H1 (cell line): Measurements from ENCODE around the gene REPS2. TPM values are rescaled to one million over a fixed set of nuclear protein-coding genes. Genes with fewer than 3 reads are reported as not detected.

Experiments
- CTCF ChIA-PET: fragments of 300-600 bp; sonication (Branson Sonifier 250); formaldehyde crosslinking; loops from one replicate; lab custom pipeline; 2021; ENCODE audit not compliant: partially characterized antibody; lab: Charles Lee
- POLR2A ChIA-PET: fragments of 300-600 bp; sonication (Branson Sonifier 250); formaldehyde crosslinking; loops from one replicate; lab custom pipeline; 2021; ENCODE audit warnings: inconsistent platforms; ENCODE audit not compliant: partially characterized antibody; lab: Charles Lee
- DNase-seq, 2 experiments: peaks; one replicate each; pipeline versions ENCODE4 v3.0.0 to v3.0.0-alpha.2; 2010 to 2022; ENCODE audit warnings: low spot score in 2 of 2, low read depth in 1 of 2, mixed read lengths in 1 of 2
- FAIRE-seq: peaks from 2 replicates; lab custom pipeline; 2011; peaks lifted over from hg19 to GRCh38; lab: Jason Lieb, UNC
- H2AFZ ChIP-seq: 2 replicates; pipeline ENCODE4 v1.8.1; 2012; ENCODE audit warnings: low read length, inconsistent platforms
- H2AK5ac ChIP-seq: 2 replicates; pipeline ENCODE4 v1.6.1; 2013; ENCODE audit warnings: low read depth, low read length
- H2BK120ac ChIP-seq: replicated peaks from 2 replicates; pipeline ENCODE3; 2013; ENCODE audit warnings: low read depth, low read length, inconsistent platforms
- H2BK12ac ChIP-seq: 2 replicates; pipeline ENCODE4 v1.6.1; 2013; ENCODE audit warnings: low read depth, low read length
- H2BK15ac ChIP-seq: 2 replicates; pipeline ENCODE4 v1.6.1; 2013; ENCODE audit warnings: low read length
- H2BK20ac ChIP-seq: 2 replicates; pipeline ENCODE4 v1.6.1; 2013; ENCODE audit warnings: low read length
- H2BK5ac ChIP-seq: 2 replicates; pipeline ENCODE4 v1.6.1; 2013; ENCODE audit warnings: low read depth, low read length
- H3K14ac ChIP-seq: 2 replicates; pipeline ENCODE4 v1.6.1; 2013; ENCODE audit warnings: inconsistent platforms; ENCODE audit not compliant: insufficient read length
- H3K18ac ChIP-seq: 2 replicates; pipeline ENCODE4 v1.6.1; 2013; ENCODE audit warnings: low read length; ENCODE audit errors: extremely low read depth
- H3K23ac ChIP-seq: 2 replicates; pipeline ENCODE4 v1.6.1; 2013; ENCODE audit warnings: inconsistent platforms; ENCODE audit not compliant: insufficient read length
- H3K23me2 ChIP-seq: 2 replicates; pipeline ENCODE4 v1.6.1; 2013; ENCODE audit warnings: low read depth, low read length
- H3K27ac ChIP-seq: 2 replicates; pipeline ENCODE4 v1.6.1; 2011; ENCODE audit warnings: low read depth, low read length, inconsistent platforms
- H3K27me3 ChIP-seq, 4 experiments: replicated peaks in 1 of 4; 1 replicate in 1 of 4; 2 replicates in 3 of 4; pipeline versions ENCODE4 v1.6.1 to v1.8.1; 2011 to 2013; ENCODE audit warnings: low read length in 3 of 4, mild to moderate bottlenecking in 3 of 4, inconsistent platforms in 2 of 4, mixed read lengths in 2 of 4, moderate library complexity in 1 of 4; ENCODE audit not compliant: control insufficient read depth in 3 of 4, insufficient read depth in 3 of 4; ENCODE audit errors: extremely low read depth in 1 of 4
- H3K36me3 ChIP-seq, 4 experiments: 2 replicates each; pipeline versions ENCODE4 v1.6.1 to v1.8.1; 2011 to 2013; ENCODE audit warnings: mild to moderate bottlenecking in 4 of 4, low read length in 3 of 4, moderate library complexity in 2 of 4, control low read depth in 1 of 4, inconsistent platforms in 1 of 4; ENCODE audit not compliant: insufficient read depth in 4 of 4, control insufficient read depth in 2 of 4
- H3K4ac ChIP-seq: replicated peaks from 2 replicates; pipeline ENCODE3; 2013; ENCODE audit warnings: low read length, low read depth, mixed read lengths, inconsistent platforms; ENCODE audit not compliant: insufficient read length
- H3K4me1 ChIP-seq, 4 experiments: replicated peaks in 1 of 4; 1 replicate in 1 of 4; 2 replicates in 3 of 4; pipeline versions ENCODE4 v1.6.1 to v1.8.1; 2011 to 2013; ENCODE audit warnings: low read length in 3 of 4, inconsistent platforms in 2 of 4, mixed read lengths in 1 of 4; ENCODE audit not compliant: insufficient read depth in 4 of 4, control insufficient read depth in 3 of 4
- H3K4me2 ChIP-seq, 2 experiments: 2 replicates each; pipeline versions ENCODE4 v1.6.1 to v1.8.1; 2011 to 2013; ENCODE audit warnings: low read depth in 2 of 2, low read length in 2 of 2, control low read depth in 1 of 2, inconsistent platforms in 1 of 2, mild to moderate bottlenecking in 1 of 2; ENCODE audit not compliant: insufficient read depth in 1 of 2
- H3K4me3 ChIP-seq, 4 experiments: fragments of 200-600, 300-600 bp in 1 of 4; sonication (generic), shearing (Covaris generic), sonication (Bioruptor Twin) in 1 of 4; 2 replicates each; pipeline versions ENCODE4 v1.5.1 to v1.8.1; 2011 to 2016; ENCODE audit warnings: low read length in 4 of 4, low read depth in 3 of 4, control low read depth in 2 of 4, inconsistent platforms in 2 of 4, mild to moderate bottlenecking in 2 of 4, mixed read lengths in 1 of 4, moderate library complexity in 1 of 4; ENCODE audit not compliant: insufficient read depth in 2 of 4; ENCODE audit errors: extremely low read depth in 1 of 4
- H3K56ac ChIP-seq: replicated peaks from 2 replicates; pipeline ENCODE3; 2013; ENCODE audit warnings: low read depth, mild to moderate bottlenecking, mixed read lengths, low read length, inconsistent platforms; ENCODE audit not compliant: insufficient read length
- H3K79me1 ChIP-seq: 2 replicates; pipeline ENCODE4 v1.6.1; 2013; ENCODE audit warnings: low read depth, low read length, control low read depth
- H3K79me2 ChIP-seq, 2 experiments: 2 replicates each; pipeline versions ENCODE4 v1.6.1 to v1.8.1; 2012 to 2013; ENCODE audit warnings: low read length in 2 of 2, mild to moderate bottlenecking in 2 of 2, inconsistent platforms in 1 of 2; ENCODE audit not compliant: insufficient read depth in 2 of 2, control insufficient read depth in 1 of 2
- H3K9ac ChIP-seq, 4 experiments: replicated peaks in 1 of 4; 1 replicate in 1 of 4; 2 replicates in 3 of 4; pipeline versions ENCODE4 v1.6.1 to v1.8.1; 2011 to 2013; ENCODE audit warnings: low read depth in 3 of 4, low read length in 3 of 4, control low read depth in 2 of 4, mild to moderate bottlenecking in 2 of 4, moderate library complexity in 2 of 4, inconsistent platforms in 1 of 4; ENCODE audit errors: extremely low read depth in 1 of 4
- H3K9me3 ChIP-seq, 2 experiments: 2 replicates each; pipeline versions ENCODE4 v1.6.1 to v1.8.1; 2012 to 2013; ENCODE audit warnings: mild to moderate bottlenecking in 2 of 2, moderate library complexity in 2 of 2, control low read depth in 1 of 2, inconsistent platforms in 1 of 2, low read depth in 1 of 2, low read length in 1 of 2, mixed read lengths in 1 of 2; ENCODE audit not compliant: insufficient read depth in 2 of 2
- H4K20me1 ChIP-seq, 2 experiments: replicated peaks in 1 of 2; 2 replicates each; pipeline versions ENCODE3 to v1.8.1; 2011 to 2013; ENCODE audit warnings: inconsistent platforms in 2 of 2, low read length in 2 of 2, mild to moderate bottlenecking in 1 of 2; ENCODE audit not compliant: insufficient read depth in 2 of 2, control insufficient read depth in 1 of 2
- H4K5ac ChIP-seq: 2 replicates; pipeline ENCODE4 v1.6.1; 2013; ENCODE audit warnings: low read length, low read depth, mixed read lengths, inconsistent platforms; ENCODE audit not compliant: insufficient read length
- H4K8ac ChIP-seq: 2 replicates; pipeline ENCODE4 v1.8.0; 2013; ENCODE audit warnings: mild to moderate bottlenecking, moderate library complexity, low read length, inconsistent platforms; ENCODE audit not compliant: insufficient read depth; ENCODE audit errors: extremely low read depth
- H4K91ac ChIP-seq: replicated peaks from 2 replicates; pipeline ENCODE3; 2013; ENCODE audit warnings: low read length, mixed read lengths, inconsistent platforms; ENCODE audit not compliant: insufficient read length
- BRCA1 ChIP-seq: IDR thresholded peaks from 2 replicates; pipeline ENCODE4 v1.6.1; 2012; ENCODE audit warnings: low read depth, low read length, improper control_type of control experiment
- HDAC2 ChIP-seq, 2 experiments: fragments of 300-600 bp in 1 of 2; sonication (generic) in 1 of 2; IDR thresholded peaks; 2 replicates each; pipeline ENCODE4 v1.6.1; 2011 to 2012; ENCODE audit warnings: low read depth in 2 of 2, low read length in 2 of 2, mild to moderate bottlenecking in 2 of 2, moderate library complexity in 2 of 2, borderline replicate concordance in 1 of 2, inconsistent platforms in 1 of 2
- HDAC6 ChIP-seq: IDR thresholded peaks from one replicate; pipeline ENCODE4 v1.7.1; 2012; ENCODE audit warnings: low read depth, mild to moderate bottlenecking, inconsistent platforms, low read length, moderate library complexity
- JUN ChIP-seq: IDR thresholded peaks from 2 replicates; pipeline ENCODE4 v1.6.1; 2011; ENCODE audit warnings: low read depth, mild to moderate bottlenecking, improper control_type of control experiment, low read length
- KDM4A ChIP-seq: IDR thresholded peaks from one replicate; pipeline ENCODE4 v1.7.1; 2012; ENCODE audit warnings: low read depth, mild to moderate bottlenecking, moderate library complexity, low read length, inconsistent platforms; ENCODE audit not compliant: severe bottlenecking
- RXRA ChIP-seq: IDR thresholded peaks from 2 replicates; pipeline ENCODE4 v1.6.1; 2011; ENCODE audit warnings: low read depth, mild to moderate bottlenecking, low read length, moderate library complexity; ENCODE audit not compliant: insufficient read depth
- SIRT6 ChIP-seq: IDR thresholded peaks from one replicate; pipeline ENCODE4 v1.7.1; 2012; ENCODE audit warnings: low read length, inconsistent platforms
- SUZ12 ChIP-seq: fragments of 200-600 bp; sonication (generic); IDR thresholded peaks from 2 replicates; pipeline ENCODE4 v1.6.1; 2012; ENCODE audit warnings: mild to moderate bottlenecking, inconsistent platforms, low read length, moderate library complexity, mixed read lengths
- TCF12 ChIP-seq: IDR thresholded peaks from 2 replicates; pipeline ENCODE4 v1.6.1; 2011; ENCODE audit warnings: low read depth, mild to moderate bottlenecking, low read length
- ZNF274 ChIP-seq: IDR thresholded peaks from 2 replicates; pipeline ENCODE4 v1.7.0; 2012; ENCODE audit warnings: low read length, borderline replicate concordance; ENCODE audit errors: extremely low read depth
- WGBS, 2 experiments: shearing (Covaris generic) in 1 of 2; methylation state at CpG; one replicate each; pipeline versions ENCODE4 v1.1.6 to v1.1.7; 2013 to 2015; ENCODE audit warnings: low lambda C conversion rate in 2 of 2, mixed read lengths in 2 of 2, inconsistent platforms in 1 of 2, low coverage in 1 of 2, missing lambda C conversion rate in 1 of 2; ENCODE audit not compliant: insufficient replicate concordance in 2 of 2, insufficient coverage in 1 of 2, insufficient read length in 1 of 2; ENCODE audit errors: extremely low coverage in 1 of 2, missing lambda C conversion rate in 1 of 2; 5-methylcytosine and 5-hydroxymethylcytosine counted together
- polyA plus RNA-seq, 7 experiments: library from polyadenylated mRNA; depleted of rRNA in 3 of 7; stranded (reverse) in 5 of 7; unstranded in 2 of 7; fragments of >200 nt in 5 of 7; fragments of 200-250 nt in 2 of 7; gene quantifications; 1 replicate in 5 of 7; 2 replicates in 1 of 7; 4 replicates in 1 of 7; pipeline versions ENCODE4 v1.2.1 to v1.2.3, GENCODE V29; 2011 to 2013; ENCODE audit warnings: missing spikeins in 2 of 7, mixed read lengths in 2 of 7
- total RNA-seq: library from RNA; stranded (reverse); fragmentation: NEBNext Ultra II Directional; extraction: Animal tissue kit (Norgen Biotek cat#: 25700); gene quantifications from 2 replicates; pipeline ENCODE4 v1.2.1, GENCODE V29; 2021
- TF ChIP-seq, protein P1 (sequence below): IDR thresholded peaks from 2 replicates; pipeline ENCODE4 v1.6.1; 2012; ENCODE audit warnings: low read length, inconsistent platforms

The REPS2 gene
- total and polyA plus RNA-seq, 2 of the 8 experiments (the other 6 are each of a cell fraction or from before 2014, with no cell fraction given) = 0.79 to 4.3 TPM

DNA sequence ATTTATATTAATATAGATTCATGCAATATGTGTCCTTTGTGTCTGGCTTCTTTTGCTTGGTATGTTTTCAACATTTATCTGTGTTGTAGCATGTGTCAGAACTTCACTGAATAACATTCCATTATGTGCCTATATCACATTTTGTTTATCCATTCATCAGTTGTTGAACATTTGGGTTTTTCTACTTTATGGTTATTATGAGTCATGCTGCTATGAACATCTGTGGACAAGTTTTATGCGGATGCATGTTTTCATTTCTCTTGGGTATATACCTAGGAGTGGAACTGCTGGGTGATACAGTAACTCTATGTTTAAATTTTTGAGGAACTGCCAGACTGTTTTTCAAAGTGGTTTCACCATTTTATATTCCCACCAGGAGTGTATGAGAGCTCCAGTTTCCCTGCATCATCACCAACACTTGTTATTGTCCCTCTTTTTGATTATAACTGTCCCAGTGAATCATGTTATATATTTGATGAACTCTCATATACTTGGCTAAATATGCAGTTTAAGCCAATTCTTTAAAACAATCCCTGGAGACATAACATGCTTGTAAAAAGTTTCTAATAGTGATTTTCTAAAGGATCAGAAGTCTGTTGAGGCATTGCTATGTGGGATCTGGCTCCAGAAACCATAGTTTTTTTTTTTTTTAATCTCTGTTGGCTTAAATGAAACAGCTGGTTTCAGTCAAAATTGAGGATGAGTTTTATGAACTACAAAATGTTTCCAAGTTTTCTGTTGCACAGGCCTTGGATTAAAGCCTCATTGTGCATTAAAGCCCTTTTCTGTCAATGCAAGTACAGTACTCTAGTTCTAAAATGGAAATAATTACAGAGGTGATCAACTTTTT is 21.6 kb upstream of the REPS2 start:
- Histone ChIP-seq H4K5ac (no peak overlapping the region), H3K27ac (no peak overlapping the region), H2BK20ac (no peak overlapping the region), H2AK5ac (no peak overlapping the region), H3K14ac (no peak overlapping the region), H3K23ac (no peak overlapping the region), H2AFZ (no peak overlapping the region), H2BK5ac (no peak overlapping the region), H2BK15ac (no peak overlapping the region), H2BK12ac (no peak overlapping the region), H3K9me3 (no peaks in the 10 kb centered on the region), H3K23me2 (no peaks in the 10 kb centered on the region), H4K8ac (no peak overlapping the region), H4K20me1 (no peaks in the 10 kb centered on the region), H3K4me2 (no peak overlapping the region), H3K4me3 (no peak overlapping the region), H4K91ac (no peak overlapping the region), H3K27me3 (no peaks in the 10 kb centered on the region), H3K56ac (no peak overlapping the region), H3K36me3 (no peaks in the 10 kb centered on the region), H3K4ac (no peak overlapping the region), H3K79me2 (no peaks in the 10 kb centered on the region), H3K9ac (no peak overlapping the region), H2BK120ac (no peak overlapping the region), H3K79me1 (no peaks in the 10 kb centered on the region), H3K4me1 (0 out of 7 replicates have a peak, but pooled peaks cover 0 to 3% (median 0%) of the 10 kb centered on the region in 4 experiments), H3K18ac (no peak overlapping the region)
- 100% methylated on average over 1 of the region's 1 CpG; no CpG with 5 or more reads in 1 of the 2 experiments for WGBS, 2 experiments
- CTCF ChIA-PET = no interaction called here
- FAIRE-seq = peak; percentile 45
- POLR2A ChIA-PET = no interaction called here
- DNase-seq = no peak
- TF ChIP-seq BRCA1 (no peak), HDAC2 (IDR thresholded peaks at IDR 0.05; ENCODE audit: borderline replicate concordance in 1 of 2, low read depth in 2 of 2, low read length in 2 of 2) (no peak), RXRA (no peak), ZNF274 (no peak), SIRT6 (no peak), KDM4A (no peak), SUZ12 (no peak), TCF12 (no peak), HDAC6 (no peak), JUN (no peak)
- TF ChIP-seq, protein P1, sequence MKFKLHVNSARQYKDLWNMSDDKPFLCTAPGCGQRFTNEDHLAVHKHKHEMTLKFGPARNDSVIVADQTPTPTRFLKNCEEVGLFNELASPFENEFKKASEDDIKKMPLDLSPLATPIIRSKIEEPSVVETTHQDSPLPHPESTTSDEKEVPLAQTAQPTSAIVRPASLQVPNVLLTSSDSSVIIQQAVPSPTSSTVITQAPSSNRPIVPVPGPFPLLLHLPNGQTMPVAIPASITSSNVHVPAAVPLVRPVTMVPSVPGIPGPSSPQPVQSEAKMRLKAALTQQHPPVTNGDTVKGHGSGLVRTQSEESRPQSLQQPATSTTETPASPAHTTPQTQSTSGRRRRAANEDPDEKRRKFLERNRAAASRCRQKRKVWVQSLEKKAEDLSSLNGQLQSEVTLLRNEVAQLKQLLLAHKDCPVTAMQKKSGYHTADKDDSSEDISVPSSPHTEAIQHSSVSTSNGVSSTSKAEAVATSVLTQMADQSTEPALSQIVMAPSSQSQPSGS = no peak
